ENCODE measurements around the gene PTPRN.
"Not testable (repeated sequence)": the region's sequence is repeated elsewhere in the genome, so short reads cannot be mapped to it uniquely, and the experiment has no call there.

The PTPRN gene

DNA sequence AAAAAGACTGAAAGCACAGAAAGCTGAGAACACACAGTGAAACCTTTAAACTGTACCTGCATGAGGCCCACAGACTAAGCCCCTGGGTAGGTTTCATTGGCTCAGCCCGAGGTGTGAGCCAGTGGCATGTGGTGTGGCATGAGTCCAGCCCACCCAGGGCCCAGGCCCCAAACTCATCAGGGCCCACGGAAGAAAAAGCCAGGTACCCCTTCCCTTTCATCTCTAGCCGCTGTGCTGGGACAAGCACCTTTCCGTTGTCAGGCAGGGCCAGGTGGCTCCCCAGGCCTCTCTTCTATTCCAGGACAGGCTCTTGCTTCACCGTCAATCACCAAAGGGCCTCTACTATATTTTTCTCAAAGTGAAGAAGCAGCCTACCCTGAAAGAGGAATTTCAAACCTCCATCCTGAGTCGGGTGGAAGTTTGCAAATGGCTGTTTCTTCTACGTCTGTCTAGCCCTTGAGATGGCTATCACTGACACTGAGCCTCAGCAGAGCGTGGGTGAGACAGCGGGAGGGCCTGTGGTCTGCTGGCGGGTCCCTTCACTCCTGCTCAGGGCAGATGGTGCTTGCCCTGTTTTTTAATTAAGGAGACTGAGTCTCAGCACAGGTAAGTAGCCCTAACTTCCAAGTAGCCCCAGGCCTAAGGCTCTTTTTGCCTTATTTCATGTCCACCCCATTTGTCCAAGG is 21.5 kb downstream of the PTPRN start:
- no peak for DNase-seq (ENCODE audit: low read depth in 2 of 2)

DNA sequence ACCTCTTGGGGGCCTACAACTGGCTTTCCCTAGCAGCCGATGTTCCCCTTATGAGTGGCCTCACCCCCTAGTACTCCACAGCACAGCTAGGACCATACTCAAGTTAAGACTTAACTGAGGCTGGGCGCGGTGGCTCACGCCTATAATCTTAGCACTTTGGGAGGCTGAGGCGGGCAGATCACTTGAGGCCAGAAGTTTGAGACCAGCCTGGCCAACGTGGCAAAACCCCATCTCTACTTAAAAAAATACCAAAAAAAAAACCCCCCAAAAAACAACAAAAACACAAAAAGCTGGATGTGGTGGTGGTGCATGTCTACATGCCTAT is 22.1 kb downstream of the PTPRN start:
- DNase-seq (ENCODE audit: low read depth in 2 of 2) = not testable (repeated sequence)

DNA sequence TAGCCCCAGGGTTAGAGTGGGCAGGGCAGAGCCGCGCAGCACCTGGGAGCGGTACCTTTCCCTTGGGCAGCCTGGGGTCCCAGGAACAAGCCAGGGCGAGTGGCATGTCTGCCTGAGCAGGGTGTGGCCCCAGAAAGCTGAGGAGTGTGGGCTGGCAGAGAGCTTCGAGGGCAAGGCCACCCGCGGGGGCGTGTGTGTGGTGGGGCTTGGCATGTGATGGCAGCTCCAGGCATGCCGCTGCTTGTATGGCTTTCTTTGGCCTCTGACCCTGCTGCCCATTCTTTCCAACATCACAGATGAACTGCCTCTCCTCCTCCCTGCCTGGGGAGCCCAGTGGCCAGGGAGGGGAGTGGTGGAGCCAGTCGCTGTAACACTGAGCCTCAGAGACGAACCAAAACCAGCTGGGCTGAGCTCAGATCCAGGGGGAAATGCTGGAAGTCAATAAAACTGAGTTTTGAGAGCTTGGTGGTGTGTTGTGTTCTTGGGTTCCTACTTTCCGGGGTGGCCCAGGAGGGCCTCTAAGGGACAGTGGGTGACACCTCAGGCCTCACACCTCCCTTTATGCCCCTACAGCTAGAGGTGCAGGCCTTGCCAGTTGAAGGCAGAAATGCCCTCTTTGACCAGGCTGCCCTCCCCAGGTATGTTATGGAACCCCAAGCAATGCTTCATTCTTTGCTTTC is 22.6 kb downstream of the PTPRN start:
- no peak for DNase-seq (ENCODE audit: low read depth in 2 of 2)

DNA sequence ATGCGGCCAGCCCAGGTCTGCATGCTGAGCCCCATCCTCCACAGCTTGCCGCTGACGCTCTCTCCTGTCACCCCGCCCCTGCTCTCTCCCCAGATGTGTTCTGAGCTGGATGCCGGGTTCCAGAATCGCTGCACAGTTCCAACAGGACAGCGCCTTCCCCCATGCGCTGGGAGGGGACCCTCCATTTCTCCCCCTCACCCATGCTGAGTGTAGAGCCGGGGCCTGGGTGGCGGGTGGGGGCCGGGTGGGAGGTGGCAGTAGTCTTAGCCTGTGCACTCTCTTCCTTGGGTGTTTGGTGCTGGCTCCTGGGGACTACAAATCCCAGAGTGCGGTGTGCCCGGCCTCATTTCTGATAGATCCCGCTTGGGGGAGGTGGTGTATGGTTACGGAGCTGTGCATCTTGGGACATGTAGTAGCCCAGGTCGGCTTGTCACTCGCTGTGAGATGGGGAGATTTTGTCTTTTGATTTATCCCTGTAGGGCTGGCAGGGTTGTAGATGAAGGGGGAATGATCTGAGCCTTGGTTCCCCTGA is 23.2 kb downstream of the PTPRN start:
- DNase-seq (ENCODE audit: low read depth in 2 of 2) = peak; percentile 30 to 31

DNA sequence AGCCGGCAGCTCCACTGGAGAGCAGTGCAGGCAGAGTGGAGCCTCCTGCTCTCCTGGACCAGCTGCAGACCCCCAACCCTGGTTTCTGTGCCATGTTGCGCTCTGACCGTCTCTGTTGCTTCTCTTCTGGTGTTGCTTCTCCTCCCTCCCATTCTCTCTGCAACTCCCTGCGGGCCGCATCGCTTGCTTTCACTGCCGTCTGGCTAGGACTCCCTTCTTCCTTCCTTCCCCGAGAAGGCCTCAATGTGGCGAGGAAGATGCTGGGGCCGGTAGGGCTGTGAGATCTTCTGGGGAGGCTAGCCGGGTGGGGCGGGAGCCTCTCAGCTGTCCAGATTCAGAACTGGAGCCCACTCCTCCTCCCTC is 23.8 kb downstream of the PTPRN start:
- no peak for DNase-seq (ENCODE audit: low read depth in 2 of 2)

DNA sequence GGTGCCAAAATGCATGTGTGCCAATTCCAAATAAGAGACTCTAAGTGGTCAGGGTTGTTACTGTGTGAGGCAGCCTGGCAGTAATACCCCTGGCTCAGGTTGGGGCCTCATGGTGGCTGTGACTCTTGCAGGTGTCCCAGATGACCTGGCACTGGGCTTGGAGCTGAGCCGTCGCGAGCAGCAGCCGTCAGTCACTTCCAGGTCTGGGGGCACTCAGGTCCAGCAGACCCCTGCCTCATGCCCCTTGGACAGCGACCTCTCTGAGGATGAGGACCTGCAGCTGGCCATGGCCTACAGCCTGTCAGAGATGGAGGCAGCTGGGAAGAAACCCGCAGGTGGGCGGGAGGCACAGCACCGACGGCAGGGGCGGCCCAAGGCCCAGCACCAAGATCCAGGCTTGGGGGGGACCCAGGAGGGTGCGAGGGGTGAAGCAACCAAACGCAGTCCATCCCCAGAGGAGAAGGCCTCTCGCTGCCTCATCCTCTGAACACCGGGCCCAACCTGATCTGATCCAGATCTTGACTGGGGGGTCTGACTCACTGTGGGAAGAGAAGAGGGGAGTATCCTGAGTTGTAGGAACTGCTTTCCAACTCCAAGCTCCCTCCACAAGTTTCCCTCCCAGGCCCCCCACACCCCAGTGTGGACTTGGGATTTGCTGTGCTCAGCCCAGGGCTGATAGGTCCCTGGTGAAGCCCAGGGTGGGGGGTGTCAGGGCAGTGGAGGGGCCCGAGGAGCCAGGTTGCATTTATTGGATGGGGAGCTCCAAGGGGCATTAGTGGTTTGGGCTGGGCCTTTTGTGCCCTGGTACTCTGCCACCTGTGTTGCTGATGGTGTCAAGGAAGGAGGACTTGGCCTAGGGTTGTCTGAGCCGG is 24.5 kb downstream of the PTPRN start:
- DNase-seq (ENCODE audit: low read depth in 2 of 2) = no peak

DNA sequence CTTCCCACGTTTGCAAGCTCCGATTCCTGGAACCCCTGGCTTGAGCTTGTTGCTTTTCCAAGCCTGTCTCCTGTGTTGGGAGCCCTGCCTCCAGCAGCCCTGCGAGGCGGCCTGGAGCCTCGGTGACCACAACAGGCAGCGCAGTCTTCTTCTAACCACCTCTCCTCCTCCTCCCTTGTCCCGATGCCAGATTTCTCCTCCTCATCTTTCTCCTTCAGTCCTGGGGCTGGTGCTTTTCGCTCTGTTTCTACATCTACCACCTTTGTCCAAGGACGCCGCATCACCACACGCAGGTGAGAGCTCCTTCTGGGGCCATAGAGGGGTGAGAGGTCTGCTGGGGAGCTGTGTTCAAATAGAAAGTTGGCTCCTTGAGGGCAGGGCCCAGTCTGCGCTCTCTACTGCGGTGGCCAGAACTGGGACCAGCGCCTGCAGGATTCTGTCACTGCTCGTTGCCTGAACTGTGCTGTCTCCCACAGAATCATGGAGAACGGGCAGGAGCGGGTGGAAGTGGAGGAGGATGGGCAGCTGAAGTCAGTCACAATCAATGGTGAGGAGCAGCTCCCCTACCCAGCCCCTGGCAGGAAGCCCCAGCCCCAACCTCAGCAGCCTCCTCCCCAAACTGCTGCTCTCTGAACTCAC is 26.1 kb downstream of the PTPRN start:
- DNase-seq (ENCODE audit: low read depth in 2 of 2) = no peak

DNA sequence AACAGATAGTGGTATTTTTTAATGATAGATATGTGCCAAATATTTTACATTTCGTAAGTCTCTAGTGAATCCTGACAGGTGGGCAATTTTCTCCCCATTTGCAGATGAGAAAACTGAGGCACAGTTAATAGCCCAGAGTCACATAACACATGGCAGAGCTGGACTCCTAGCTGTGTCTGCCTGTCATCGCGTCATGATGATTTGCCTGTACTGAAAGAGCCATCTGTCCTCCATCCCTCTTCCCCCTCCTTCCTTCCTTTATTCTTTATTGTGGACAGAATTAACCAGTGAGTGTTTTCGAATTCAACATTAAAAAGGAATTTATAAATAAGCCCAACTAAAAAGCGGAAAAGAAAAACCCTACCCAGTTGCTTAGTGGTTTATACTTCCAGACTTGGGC is 26.8 kb downstream of the PTPRN start:
- DNase-seq (ENCODE audit: low read depth in 2 of 2) = no peak

DNA sequence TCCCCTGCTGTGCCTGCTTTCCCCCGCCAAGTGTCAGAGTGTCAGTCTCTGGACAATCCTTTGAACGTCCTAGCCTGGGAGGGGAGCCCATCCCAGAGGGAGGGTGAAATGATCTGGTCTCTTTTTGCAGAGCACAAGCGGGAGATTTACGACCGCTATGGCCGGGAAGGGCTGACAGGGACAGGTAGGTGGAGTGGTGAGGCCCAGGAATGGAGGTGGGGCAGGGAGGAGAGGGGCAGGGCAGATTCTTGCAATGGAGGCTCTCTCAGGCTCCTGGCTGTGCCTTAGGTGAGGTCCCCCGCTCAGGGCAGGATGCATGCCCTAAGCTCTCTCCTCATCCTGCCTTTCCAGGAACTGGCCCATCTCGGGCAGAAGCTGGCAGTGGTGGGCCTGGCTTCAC is 27.6 kb downstream of the PTPRN start:
- no peak for DNase-seq (ENCODE audit: low read depth in 2 of 2)

DNA sequence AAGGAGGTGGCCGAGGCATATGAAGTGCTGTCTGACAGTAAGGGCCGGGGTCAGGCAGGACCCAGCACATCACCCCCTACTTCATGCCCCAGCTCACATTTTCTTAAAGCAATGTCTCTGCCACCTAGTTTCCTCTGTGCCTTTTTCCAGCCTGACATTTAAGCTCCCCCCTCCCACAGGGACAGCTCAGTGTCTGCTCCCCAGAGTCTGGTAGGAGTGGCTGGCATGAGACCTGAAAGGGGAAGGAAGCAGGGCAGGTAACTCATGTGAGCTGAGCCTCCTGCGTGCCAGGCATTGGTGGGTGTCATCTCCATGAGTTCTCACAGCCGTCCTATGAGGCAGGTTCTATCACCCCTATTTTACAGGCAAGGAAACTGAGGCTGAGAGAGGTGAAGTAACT is 28.6 kb downstream of the PTPRN start:
- DNase-seq (ENCODE audit: low read depth in 2 of 2) = no peak

DNA sequence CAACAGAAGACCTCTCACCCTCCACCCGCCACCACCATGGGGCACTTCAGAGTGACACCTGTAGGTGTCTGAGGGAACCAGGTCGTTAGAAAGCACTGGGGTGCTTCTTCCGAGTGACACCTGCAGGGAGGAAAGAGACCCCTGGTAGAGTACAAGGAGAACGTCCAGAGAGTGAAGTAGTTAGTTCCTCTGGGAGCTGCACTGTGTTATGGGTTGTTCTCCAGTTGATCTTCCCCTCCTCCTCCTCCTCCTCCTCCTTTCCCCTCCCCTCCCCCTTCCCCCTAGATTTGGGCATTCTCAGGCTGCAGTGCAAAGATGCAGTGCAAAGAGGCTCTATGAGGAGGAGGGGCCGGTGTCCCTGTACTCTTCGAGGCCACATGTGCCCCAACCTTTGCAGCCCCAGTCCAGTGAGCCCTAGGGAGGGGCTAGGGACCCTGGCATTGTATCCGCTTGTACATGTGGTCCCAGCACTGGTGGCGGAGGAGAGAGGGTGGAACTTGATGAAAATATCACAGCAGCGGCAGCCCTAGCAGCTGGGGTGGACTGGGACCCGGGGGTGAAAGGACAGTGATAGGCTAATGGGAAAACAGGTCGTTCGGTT is 29.2 kb downstream of the PTPRN start:
- DNase-seq (ENCODE audit: low read depth in 2 of 2) = no peak

DNA sequence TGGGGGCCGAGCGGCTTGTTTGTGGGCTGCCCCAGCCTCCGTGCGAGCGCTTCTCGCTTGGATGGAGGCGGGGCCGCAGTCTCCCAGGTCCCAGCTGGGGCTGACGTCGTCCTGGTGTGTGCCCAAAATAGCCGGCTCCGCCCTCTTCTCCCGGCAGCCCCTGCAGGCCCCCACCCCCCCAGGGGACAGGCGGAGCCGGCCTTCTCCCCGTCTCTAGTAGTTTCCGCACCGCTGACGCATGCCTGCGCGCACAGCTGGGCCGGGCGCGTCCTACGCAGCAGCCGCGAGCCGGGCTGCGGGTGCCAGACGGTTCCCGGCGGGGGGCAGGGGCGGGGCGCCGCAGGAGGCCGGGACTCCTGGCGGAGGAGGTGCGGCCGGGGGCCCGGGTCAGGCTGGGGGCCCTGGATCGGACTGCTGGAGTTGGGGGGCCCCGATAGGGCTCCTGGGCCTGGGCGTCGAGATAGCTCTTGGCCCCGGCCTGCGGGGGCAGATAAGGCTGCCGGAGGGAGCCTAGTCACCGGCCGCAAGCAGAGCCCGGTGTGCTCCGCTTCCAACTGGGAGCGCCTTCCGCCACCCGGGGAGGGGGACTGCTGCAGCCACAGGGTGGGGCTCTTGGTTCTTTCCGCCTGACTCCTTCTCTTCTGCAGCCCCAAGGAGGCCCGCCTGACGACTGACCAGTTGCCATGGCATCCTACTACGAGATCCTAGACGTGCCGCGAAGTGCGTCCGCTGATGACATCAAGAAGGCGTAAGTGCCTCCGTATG is 29.9 kb downstream of the PTPRN start, which contains the start of gene DNAJB2:
DNAJB2 (plus strand) TSS at position 216 of the 765 bp plus-strand sequence; CDS start at position 684, 468 bp downstream.
- DNase-seq (ENCODE audit: low read depth in 2 of 2) = peak; percentile 98

DNA sequence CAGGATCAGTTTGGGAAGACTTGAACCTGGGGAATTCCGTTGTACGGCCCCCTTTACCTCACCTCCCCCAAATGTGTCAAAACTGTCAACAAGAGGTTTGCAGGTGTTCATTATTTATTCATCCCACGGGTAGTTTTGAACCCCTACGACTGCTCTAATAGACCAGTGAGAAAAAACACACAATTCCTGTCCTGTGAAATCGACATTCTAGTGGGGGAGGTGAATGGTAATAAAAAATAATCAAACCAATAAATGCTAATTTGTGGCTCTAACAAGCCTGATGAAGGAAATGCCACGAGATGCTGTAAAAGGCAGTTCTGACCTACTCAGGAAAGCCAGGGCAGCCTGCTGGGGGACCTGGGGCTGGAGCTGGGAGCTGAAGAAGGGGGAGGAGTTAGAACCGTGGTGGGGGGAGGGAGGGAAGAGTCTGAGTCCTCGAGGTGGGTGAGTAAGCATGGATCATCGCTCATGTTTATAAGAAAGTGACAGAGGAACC is 30.5 kb downstream of the PTPRN start:
- DNase-seq (ENCODE audit: low read depth in 2 of 2) = no peak

DNA sequence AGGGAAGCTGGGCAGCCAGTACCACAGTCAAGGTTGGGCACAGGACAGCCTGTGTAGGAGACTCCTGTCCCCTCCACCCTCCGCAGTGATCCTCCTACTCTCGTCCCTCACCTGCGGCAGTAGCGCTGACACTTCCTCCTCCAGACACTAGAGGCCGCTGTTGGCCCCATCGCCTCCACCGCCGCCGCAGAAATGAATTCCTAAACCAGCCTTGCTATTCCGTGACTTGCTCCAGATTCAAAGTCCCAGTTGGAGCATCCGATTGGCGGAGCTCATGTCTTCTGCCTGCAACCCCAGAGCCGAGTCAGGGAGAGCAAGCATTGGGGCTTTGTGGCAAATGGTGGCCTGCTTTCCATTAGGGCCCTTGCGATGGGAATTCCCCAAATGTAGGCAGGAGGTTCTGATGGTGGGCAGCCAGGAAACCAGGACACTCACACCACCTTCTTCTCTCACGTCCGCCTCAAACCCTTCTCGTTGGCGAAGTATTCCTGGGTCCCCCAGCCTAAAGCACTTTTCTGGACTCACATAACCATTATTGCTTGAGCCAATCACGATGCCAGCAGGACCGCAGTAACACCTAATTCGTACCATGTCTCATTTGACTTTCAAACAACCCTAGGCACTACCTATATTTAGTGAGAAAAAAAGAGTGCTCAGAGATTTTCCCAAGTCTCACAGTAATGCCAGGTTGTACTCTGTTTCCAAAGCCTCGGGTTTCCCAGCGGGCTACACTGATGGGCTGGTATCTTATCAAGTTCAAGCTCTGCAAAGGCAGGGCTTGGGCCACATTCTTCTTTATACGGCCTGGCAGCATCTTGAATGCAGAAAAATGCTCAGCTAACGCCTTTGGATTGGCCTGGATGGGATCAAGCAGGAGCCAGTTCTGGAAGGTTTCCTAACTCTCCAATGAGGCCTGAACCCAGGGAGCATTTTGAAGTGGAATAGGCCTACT is 31.2 kb downstream of the PTPRN start:
- peak; percentile 46 to 54 for DNase-seq (ENCODE audit: low read depth in 2 of 2)

DNA sequence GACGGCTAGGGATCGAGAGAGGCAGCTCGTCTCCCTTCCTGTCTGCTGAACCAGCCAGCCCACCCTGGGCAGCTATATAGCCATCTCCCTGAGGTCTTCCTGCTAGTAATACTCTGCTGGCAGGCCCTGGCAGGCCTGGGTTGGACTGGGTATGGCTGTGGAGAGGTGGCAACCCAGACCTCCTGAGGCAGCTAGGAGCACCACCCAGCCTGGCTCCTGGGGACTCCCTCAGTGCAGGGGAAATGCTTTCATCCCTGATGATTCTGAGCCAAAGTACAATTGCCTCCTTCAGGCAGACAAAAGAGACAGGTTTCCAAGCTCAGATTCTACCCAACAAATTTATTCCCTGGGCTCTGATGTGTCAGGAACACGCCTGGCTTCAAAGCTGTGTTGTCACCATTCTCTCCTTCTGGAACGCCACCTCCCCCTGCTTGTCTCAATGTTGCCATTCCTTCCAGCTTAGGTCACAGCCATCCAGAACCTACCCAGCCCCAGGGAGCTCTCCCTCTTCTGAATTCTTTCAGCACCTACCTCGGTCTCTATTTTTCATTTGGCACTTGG is 34.8 kb downstream of the PTPRN start:
- DNase-seq (ENCODE audit: low read depth in 2 of 2) = peak; percentile 49 to 50

DNA sequence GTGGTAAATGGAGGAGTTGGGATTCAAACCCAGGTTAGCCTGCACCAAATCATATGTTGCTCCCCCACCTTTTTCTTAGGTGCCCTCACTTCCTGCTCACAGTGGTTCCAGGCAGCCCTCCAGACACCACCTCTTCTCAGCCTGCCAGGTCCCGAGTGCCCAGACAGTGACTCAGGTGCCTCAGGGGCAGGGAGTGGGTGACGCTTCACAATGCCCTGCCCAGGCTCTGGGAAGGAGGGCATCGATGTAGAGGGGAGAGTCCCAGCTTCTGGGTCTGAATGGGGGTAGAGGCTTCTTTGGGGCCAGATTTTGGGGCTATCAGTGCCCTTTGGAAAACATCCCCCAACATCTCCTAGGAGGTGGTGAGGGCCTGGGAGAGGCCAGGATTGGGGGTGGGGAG is 35.3 kb downstream of the PTPRN start:
- no peak for DNase-seq (ENCODE audit: low read depth in 2 of 2)

DNA sequence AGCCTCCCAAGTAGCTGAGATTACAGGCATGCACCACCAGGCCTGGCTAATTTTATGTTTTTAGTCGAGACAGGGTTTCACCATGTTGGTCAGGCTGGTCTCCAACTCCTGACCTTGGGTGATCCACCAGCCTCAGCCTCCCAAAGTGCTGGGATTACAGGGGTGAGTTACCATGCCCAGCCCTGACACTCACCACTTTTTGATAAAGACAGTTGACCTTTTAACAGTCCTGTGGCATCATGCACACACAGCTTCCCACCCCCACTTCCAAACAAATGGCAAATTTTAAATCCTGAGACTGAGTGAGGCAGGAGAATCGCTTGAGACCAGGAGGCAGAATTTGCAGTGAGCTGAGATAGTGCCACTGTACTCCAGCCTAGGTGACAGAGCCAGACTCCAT is 36.2 kb downstream of the PTPRN start:
- DNase-seq (ENCODE audit: low read depth in 2 of 2) = no peak

DNA sequence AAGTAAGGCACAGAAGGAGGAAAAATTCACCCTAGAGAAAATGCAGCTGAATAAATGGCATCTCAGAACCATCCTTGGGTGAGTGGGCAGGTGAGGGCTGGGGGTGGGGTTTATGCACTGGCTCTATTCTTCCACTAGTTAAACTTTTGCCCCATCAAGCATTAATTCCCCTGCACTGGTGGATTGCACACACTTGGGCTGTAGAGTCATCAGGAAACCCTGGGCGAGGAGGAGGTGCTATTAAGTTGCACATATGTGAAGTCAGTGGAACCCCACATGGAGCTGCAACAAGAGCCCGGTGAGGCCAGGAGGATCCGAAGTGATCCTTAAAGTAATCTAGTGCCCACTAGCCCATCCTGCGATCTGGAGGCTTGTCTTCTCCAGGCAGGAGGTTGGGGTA is 36.8 kb downstream of the PTPRN start:
- DNase-seq (ENCODE audit: low read depth in 2 of 2) = no peak

DNA sequence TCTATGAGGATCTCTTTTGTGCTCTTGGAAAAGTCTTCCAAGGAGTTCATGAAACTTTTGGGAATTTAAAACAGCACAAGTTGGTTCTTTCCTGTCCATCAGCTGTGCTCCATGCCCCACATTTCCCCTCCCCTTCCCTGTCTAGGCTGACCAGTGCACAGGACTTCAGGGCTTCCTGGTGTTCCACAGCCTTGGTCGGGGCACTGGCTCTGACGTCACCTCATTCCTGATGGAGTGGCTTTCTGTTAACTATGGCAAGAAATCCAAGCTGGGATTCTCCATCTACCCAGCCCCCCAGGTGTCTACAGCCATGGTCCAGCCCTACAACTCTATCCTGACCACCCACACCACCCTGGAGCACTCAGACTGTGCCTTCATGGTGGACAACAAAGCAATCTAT is 38.2 kb downstream of the PTPRN start:
- DNase-seq (ENCODE audit: low read depth in 2 of 2) = no peak

Measured in fibroblast of skin of left biceps (primary cell).